ENCODE results near the gene KRTAP9-2.

KRTAP9-2 gene

GRCh38 chr17:41199421-41200078, 26.9 kb upstream of the KRTAP9-2 start:
- H3K4ac ChIP-seq (ENCODE audit: low read depth, low read length) = no peak overlapping the region
- no peak overlapping the region for H4K8ac ChIP-seq (ENCODE audit: low read depth, low read length)
- WGBS (ENCODE audit: extremely low coverage, insufficient coverage, low lambda C conversion rate) = no CpG with 5 or more reads among the region's 5 CpGs
- no peak overlapping the region for H3K4me2 ChIP-seq (ENCODE audit: low read length)
- H3K23ac ChIP-seq (ENCODE audit: low read length) = no peak overlapping the region
- no peak overlapping the region for H2BK5ac ChIP-seq (ENCODE audit: low read length)
- no peaks in the 10 kb centered on the region for H3K79me1 ChIP-seq (ENCODE audit: low read length)
- no peak overlapping the region for H3K18ac ChIP-seq (ENCODE audit: low read length)
- no peak overlapping the region for H2BK15ac ChIP-seq (replicated peaks; ENCODE audit: low read depth)
- no peak overlapping the region for H4K5ac ChIP-seq (ENCODE audit: low read length)
- H3K4me3 ChIP-seq (ENCODE audit: low read length) = no peak overlapping the region
- no peaks in the 10 kb centered on the region for H3K36me3 ChIP-seq (ENCODE audit: control insufficient read depth, insufficient read depth, low read length)
- no peak overlapping the region for H2BK120ac ChIP-seq (ENCODE audit: low read depth, low read length)
- H3K56ac ChIP-seq (ENCODE audit: low read length) = no peak overlapping the region
- no peaks in the 10 kb centered on the region for H3K4me1 ChIP-seq (ENCODE audit: control insufficient read depth, low read depth, low read length)
- H3K9ac ChIP-seq (ENCODE audit: low read length) = no peak overlapping the region
- no peak overlapping the region for H3K27ac ChIP-seq (ENCODE audit: low read depth, low read length)
- no peak for DNase-seq
- H3K27me3 ChIP-seq (ENCODE audit: insufficient read depth, low read length, poor library complexity) = no peaks in the 10 kb centered on the region
- no peaks in the 10 kb centered on the region for H3K79me2 ChIP-seq (ENCODE audit: control insufficient read depth, insufficient read depth, low read length)
- no peak overlapping the region for H2AK5ac ChIP-seq (ENCODE audit: low read length)

- Histone ChIP-seq H3K4ac (ENCODE audit: low read depth, low read length) (no peak overlapping the region), H2AK5ac (ENCODE audit: low read length) (no peak overlapping the region), H3K27me3 (ENCODE audit: insufficient read depth, low read length, poor library complexity) (no peaks in the 10 kb centered on the region), H3K18ac (ENCODE audit: low read length) (no peak overlapping the region), H3K79me2 (ENCODE audit: control insufficient read depth, insufficient read depth, low read length) (no peaks in the 10 kb centered on the region), H3K56ac (ENCODE audit: low read length) (no peak overlapping the region), H3K4me3 (ENCODE audit: low read length) (no peak overlapping the region), H2BK15ac (replicated peaks; ENCODE audit: low read depth) (no peak overlapping the region), H4K5ac (ENCODE audit: low read length) (no peak overlapping the region), H3K79me1 (ENCODE audit: low read length) (no peaks in the 10 kb centered on the region), H3K9ac (ENCODE audit: low read length) (no peak overlapping the region), H3K23ac (ENCODE audit: low read length) (no peak overlapping the region), H4K8ac (ENCODE audit: low read depth, low read length) (no peak overlapping the region), H2BK120ac (ENCODE audit: low read depth, low read length) (no peak overlapping the region), H3K4me1 (ENCODE audit: control insufficient read depth, low read depth, low read length) (no peaks in the 10 kb centered on the region), H2BK5ac (ENCODE audit: low read length) (no peak overlapping the region), H3K4me2 (ENCODE audit: low read length) (no peak overlapping the region), H3K27ac (ENCODE audit: low read depth, low read length) (no peak overlapping the region), H3K36me3 (ENCODE audit: control insufficient read depth, insufficient read depth, low read length) (no peaks in the 10 kb centered on the region)
- no peak for DNase-seq
- WGBS (ENCODE audit: extremely low coverage, insufficient coverage, low lambda C conversion rate) = no CpG with 5 or more reads among the region's 1 CpG
Measured at GRCh38 chr17:41211845-41212466, 14.5 kb upstream of the KRTAP9-2 start.

- no peak overlapping the region for H3K56ac ChIP-seq (ENCODE audit: low read length)
- H2BK15ac ChIP-seq (replicated peaks; ENCODE audit: low read depth) = no peak overlapping the region
- DNase-seq = no peak
- no peak overlapping the region for H4K8ac ChIP-seq (ENCODE audit: low read depth, low read length)
- H3K79me2 ChIP-seq (ENCODE audit: control insufficient read depth, insufficient read depth, low read length) = no peaks in the 10 kb centered on the region
- H3K9ac ChIP-seq (ENCODE audit: low read length) = no peak overlapping the region
- H4K5ac ChIP-seq (ENCODE audit: low read length) = no peak overlapping the region
- no peak overlapping the region for H3K4ac ChIP-seq (ENCODE audit: low read depth, low read length)
- H3K4me2 ChIP-seq (ENCODE audit: low read length) = no peak overlapping the region
- no peak overlapping the region for H2BK5ac ChIP-seq (ENCODE audit: low read length)
- no peaks in the 10 kb centered on the region for H3K27me3 ChIP-seq (ENCODE audit: insufficient read depth, low read length, poor library complexity)
- H3K79me1 ChIP-seq (ENCODE audit: low read length) = no peaks in the 10 kb centered on the region
- no peaks in the 10 kb centered on the region for H3K4me1 ChIP-seq (ENCODE audit: control insufficient read depth, low read depth, low read length)
- no peak overlapping the region for H2AK5ac ChIP-seq (ENCODE audit: low read length)
- H3K23ac ChIP-seq (ENCODE audit: low read length) = no peak overlapping the region
- no peak overlapping the region for H3K27ac ChIP-seq (ENCODE audit: low read depth, low read length)
- H3K18ac ChIP-seq (ENCODE audit: low read length) = no peak overlapping the region
- H3K4me3 ChIP-seq (ENCODE audit: low read length) = no peak overlapping the region
- H2BK120ac ChIP-seq (ENCODE audit: low read depth, low read length) = no peak overlapping the region
- no CpG with 5 or more reads among the region's 7 CpGs for WGBS (ENCODE audit: extremely low coverage, insufficient coverage, low lambda C conversion rate)
- no peaks in the 10 kb centered on the region for H3K36me3 ChIP-seq (ENCODE audit: control insufficient read depth, insufficient read depth, low read length)
Measured at GRCh38 chr17:41212524-41213169, 13.8 kb upstream of the KRTAP9-2 start.

GRCh38 chr17:41215681-41216080, 10.8 kb upstream of the KRTAP9-2 start:
- Histone ChIP-seq H3K56ac (ENCODE audit: low read length) (no peak overlapping the region), H2AK5ac (ENCODE audit: low read length) (no peak overlapping the region), H3K79me1 (ENCODE audit: low read length) (no peaks in the 10 kb centered on the region), H4K5ac (ENCODE audit: low read length) (no peak overlapping the region), H2BK120ac (ENCODE audit: low read depth, low read length) (no peak overlapping the region), H3K36me3 (ENCODE audit: control insufficient read depth, insufficient read depth, low read length) (no peaks in the 10 kb centered on the region), H3K4me3 (ENCODE audit: low read length) (no peak overlapping the region), H3K79me2 (ENCODE audit: control insufficient read depth, insufficient read depth, low read length) (no peaks in the 10 kb centered on the region), H3K9ac (ENCODE audit: low read length) (no peak overlapping the region), H2BK5ac (ENCODE audit: low read length) (no peak overlapping the region), H3K27ac (ENCODE audit: low read depth, low read length) (no peak overlapping the region), H4K8ac (ENCODE audit: low read depth, low read length) (no peak overlapping the region), H2BK15ac (replicated peaks; ENCODE audit: low read depth) (no peak overlapping the region), H3K4ac (ENCODE audit: low read depth, low read length) (no peak overlapping the region), H3K18ac (ENCODE audit: low read length) (no peak overlapping the region), H3K4me2 (ENCODE audit: low read length) (no peak overlapping the region), H3K27me3 (ENCODE audit: insufficient read depth, low read length, poor library complexity) (no peaks in the 10 kb centered on the region), H3K4me1 (ENCODE audit: control insufficient read depth, low read depth, low read length) (no peaks in the 10 kb centered on the region), H3K23ac (ENCODE audit: low read length) (no peak overlapping the region)
- no peak for DNase-seq
- no CpG with 5 or more reads among the region's 1 CpG for WGBS (ENCODE audit: extremely low coverage, insufficient coverage, low lambda C conversion rate)

- Histone ChIP-seq H3K9ac (ENCODE audit: low read length) (no peak overlapping the region), H3K27ac (ENCODE audit: low read depth, low read length) (no peak overlapping the region), H2BK5ac (ENCODE audit: low read length) (no peak overlapping the region), H3K18ac (ENCODE audit: low read length) (no peak overlapping the region), H3K4ac (ENCODE audit: low read depth, low read length) (no peak overlapping the region), H2AK5ac (ENCODE audit: low read length) (no peak overlapping the region), H3K56ac (ENCODE audit: low read length) (no peak overlapping the region), H4K8ac (ENCODE audit: low read depth, low read length) (no peak overlapping the region), H2BK120ac (ENCODE audit: low read depth, low read length) (no peak overlapping the region), H3K4me1 (ENCODE audit: control insufficient read depth, low read depth, low read length) (no peaks in the 10 kb centered on the region), H3K4me2 (ENCODE audit: low read length) (no peak overlapping the region), H4K5ac (ENCODE audit: low read length) (no peak overlapping the region), H2BK15ac (replicated peaks; ENCODE audit: low read depth) (no peak overlapping the region), H3K36me3 (ENCODE audit: control insufficient read depth, insufficient read depth, low read length) (no peaks in the 10 kb centered on the region), H3K4me3 (ENCODE audit: low read length) (no peak overlapping the region), H3K79me1 (ENCODE audit: low read length) (no peaks in the 10 kb centered on the region), H3K79me2 (ENCODE audit: control insufficient read depth, insufficient read depth, low read length) (no peaks in the 10 kb centered on the region), H3K23ac (ENCODE audit: low read length) (no peak overlapping the region), H3K27me3 (ENCODE audit: insufficient read depth, low read length, poor library complexity) (no peaks in the 10 kb centered on the region)
- WGBS (ENCODE audit: extremely low coverage, insufficient coverage, low lambda C conversion rate) = no CpG with 5 or more reads among the region's 2 CpGs
- no peak for DNase-seq
Measured at GRCh38 chr17:41223821-41224220, 2.6 kb upstream of the KRTAP9-2 start.

Measured in mesendoderm (in vitro differentiated cells).